ENCODE results near the gene KCNK5.

KCNK5 gene, protein sequence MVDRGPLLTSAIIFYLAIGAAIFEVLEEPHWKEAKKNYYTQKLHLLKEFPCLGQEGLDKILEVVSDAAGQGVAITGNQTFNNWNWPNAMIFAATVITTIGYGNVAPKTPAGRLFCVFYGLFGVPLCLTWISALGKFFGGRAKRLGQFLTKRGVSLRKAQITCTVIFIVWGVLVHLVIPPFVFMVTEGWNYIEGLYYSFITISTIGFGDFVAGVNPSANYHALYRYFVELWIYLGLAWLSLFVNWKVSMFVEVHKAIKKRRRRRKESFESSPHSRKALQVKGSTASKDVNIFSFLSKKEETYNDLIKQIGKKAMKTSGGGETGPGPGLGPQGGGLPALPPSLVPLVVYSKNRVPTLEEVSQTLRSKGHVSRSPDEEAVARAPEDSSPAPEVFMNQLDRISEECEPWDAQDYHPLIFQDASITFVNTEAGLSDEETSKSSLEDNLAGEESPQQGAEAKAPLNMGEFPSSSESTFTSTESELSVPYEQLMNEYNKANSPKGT

DNA sequence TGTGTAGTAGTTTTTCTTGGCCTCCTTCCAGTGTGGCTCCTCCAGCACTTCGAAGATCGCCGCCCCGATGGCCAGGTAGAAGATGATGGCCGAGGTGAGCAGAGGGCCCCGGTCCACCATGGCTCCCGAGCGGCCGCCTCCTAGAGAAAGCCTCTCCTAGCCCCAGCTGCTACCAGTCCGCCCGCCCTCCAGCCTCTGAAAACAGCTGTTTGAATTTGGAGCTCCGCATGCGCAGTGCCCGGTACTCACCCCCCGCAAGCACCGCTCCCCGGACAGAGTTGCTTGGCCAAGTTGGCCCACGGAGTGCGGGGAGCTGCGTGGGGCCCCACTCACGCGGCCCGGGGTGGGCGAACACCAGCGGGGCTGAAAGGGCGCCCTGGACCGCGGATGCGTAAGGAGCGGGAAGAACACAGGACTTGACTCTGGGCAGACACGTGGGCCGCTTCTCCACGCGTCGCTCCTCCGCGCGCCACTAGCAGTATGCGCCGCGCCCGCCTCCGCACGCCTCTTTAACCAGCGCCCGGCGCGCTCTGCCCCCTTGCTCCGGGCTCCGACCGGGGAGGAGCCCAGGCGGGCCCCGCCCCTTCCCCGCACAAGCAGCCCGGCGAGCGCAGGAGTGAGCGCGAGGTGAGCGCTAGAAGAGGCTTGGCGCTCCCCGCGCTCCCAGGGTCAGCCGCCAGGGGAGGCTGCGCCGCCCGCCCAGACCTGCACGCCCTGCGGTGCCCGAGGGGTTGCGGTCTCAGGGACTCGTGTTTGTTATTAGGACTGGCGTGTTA, at the start of gene KCNK5:
KCNK5 (minus strand) TSS at position 484 of the 776 bp plus-strand sequence; CDS start at position 120, 364 bp downstream.
- no peak for DNase-seq

DNA sequence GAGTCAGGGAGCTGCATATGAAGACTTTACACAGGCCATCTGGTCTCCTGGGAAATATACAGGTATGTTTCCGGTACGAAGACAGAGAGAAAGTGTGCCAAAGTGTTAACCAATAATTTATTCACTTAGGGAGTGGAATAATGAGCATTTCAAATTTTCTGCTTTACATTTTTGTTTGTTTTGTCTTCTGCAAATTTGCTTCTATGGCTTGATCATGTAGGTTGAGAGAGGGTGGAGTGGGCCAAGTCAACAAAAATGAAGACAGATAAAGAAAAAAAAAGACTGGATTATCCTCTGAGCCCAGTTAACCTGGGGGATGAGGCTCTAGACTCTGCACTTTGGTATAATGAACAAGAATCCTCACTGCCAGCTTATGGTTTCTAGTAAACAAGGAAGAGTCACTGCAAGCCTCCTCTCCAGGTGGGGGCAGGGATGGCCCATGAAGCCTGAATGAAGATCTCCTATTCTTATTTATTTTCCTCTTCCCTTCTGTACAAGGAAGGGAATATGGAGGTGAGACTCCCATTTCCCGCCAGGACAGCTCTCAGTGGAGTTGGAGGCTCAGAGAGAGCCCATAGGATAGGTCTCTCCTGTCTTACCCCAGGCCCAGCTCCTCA, 47.2 kb upstream of the KCNK5 start:
- DNase-seq, result no peak

DNA sequence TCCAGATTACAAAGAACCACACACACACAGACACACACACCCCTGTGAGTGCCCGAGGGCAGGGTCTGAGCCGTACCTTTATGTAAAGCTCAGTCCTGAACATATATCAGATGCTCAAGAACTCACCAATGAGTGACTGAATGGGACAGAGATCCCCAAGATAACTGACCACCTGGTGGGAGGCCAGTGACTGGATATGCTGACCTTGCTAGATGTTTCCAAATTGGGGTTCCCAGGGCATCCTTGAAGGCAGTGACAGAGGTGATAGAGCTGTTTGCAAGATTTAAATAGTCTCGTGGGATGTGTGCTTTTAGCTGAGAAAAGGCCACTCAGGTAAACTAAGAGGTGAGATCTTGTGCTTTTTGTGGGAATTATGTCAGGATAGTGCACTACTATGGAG, 45.6 kb upstream of the KCNK5 start:
- DNase-seq, result no peak

DNA sequence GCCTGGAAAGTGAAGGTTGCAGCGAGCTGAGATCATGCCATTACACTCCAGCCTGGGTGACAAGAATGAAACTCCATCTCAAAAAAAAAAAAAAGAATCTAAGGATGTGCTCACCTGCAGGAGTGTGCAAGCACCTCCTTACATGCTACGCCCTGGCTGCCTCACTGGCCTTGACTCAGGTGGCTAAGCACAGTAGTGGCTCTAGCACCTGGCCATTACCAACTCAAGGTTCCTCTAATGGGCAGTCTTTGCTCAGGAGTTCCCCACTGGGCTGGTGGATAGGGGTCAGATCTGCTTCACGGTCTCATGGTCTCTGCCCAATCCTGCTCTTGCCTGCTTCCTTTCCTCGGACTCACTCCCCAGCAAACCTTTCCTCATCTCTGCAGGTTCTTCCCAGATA, 45.2 kb upstream of the KCNK5 start:
- DNase-seq, result no peak

DNA sequence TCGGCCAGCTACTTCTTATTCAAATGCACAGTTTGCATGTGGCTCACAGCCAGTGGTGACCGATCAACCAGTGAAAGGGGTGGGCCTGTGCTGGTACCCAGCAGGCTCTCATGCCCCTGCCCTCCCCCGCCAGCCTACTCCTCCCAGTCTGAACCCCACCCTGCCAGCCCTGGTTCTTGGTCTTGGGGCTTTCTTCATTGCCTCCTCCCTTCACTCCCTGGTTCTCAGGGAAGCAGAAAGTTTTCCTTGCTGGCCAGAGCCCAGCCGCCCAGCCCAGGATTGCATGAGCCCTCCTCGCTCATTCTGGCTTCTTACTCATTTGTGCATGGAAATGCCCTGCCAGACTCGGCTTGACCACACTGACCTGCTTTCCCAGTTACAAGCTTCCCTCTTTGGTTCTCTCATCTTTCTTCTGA, 44.1 kb upstream of the KCNK5 start:
- DNase-seq, result no peak

DNA sequence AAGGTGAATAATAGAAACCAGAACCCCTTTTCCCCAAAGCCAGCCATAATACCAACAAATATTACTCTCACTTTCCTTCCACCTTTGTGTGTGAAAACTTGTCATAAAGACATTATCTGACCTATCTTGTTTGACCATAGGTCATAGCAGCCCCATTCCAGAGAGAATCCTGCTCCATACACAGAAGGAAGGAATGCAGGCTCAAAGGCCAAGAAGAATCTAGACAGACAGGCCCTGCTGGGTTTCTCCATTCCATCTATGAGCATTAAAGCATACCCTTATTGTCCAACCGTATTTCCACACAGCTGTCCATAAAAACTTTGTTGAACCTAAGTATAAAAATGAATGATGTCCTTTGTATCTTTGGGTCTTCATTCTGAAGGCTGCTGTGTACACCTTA, 40.7 kb upstream of the KCNK5 start:
- DNase-seq, result no peak

DNA sequence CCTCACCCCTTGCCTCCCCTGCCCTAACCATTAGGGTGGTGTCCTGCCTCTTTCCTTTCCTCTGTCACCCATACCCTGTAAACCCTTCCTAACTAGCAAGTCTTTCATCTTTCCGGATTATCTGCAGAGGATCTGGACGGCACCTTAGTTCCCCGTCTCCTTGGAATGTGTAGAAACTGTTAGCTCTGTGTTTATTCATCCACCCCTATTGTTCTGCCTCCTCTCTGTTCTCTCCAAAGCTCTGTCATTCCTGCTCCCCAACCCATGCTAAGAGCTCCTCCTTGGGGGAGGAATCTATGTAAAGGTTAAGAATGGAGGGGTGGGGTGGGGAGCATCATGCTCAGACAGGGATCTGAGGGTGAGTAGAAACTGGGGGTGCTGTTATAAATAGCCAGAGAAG, 39.4 kb upstream of the KCNK5 start:
- DNase-seq, result no peak

DNA sequence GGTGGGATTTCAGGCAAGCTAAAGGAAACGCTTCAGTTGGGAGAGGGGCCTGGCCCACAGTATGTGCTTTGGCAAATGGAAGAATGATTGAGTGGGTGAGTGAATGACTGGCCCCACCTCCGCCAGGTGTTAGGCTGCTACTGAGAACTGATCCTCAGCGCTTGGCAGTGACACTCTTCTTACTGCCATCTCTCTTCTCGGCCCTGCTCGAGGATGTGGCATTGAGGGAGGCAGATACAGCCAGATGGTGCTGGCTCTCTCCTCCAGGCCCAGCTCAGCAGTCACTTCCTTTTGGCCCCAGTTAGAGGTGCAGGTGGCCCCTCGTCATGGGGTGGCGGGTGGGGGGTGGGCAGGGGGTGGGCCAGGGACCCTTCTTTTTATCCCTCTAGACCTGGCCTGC, 38.9 kb upstream of the KCNK5 start:
- no peak for DNase-seq

DNA sequence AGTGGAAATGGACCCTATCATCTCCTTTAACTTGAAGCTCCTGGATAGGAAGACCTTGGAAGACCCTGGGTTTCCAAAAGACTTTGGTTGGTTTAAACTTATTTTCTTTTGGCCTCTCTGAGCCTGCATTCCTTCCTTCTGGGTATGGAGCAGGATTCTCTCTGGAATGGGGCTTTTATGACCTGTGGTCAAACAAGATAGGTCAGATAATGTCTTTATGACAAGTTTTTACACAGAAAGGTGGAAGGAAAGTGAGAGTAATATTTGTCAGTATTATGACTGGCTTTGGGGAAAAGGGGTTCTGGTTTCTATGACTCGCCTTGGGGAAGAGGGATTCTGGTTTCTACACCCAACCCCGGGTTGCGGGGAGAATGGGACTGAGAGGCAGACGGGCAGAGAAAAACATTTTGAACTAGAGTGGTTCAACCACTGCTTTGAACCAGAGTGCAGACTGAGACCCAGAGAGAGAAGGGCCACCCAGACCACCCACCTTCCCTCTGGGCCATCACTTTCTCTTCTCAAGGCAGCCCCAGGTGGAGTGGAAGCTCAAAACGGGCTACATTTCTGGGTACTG, 37.6 kb upstream of the KCNK5 start:
- DNase-seq, result no peak

DNA sequence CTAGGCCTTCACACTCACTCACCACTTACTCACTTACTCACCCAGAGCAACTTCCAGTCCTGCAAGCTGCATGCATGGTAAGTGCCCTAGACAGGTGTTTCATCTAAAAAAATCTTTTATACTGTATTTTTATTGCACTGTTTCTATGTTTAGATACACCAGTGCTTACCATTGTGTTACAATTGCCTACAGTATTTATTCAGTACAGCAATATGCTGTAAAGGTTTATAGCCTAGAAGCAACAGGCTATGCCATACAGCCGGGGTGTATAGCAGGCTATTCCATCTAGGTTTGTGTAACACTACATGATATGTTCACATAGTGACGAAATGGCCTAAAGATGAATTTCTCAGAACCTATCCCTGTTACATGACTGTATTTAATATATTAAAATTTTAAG, 37.1 kb upstream of the KCNK5 start:
- DNase-seq, result no peak

DNA sequence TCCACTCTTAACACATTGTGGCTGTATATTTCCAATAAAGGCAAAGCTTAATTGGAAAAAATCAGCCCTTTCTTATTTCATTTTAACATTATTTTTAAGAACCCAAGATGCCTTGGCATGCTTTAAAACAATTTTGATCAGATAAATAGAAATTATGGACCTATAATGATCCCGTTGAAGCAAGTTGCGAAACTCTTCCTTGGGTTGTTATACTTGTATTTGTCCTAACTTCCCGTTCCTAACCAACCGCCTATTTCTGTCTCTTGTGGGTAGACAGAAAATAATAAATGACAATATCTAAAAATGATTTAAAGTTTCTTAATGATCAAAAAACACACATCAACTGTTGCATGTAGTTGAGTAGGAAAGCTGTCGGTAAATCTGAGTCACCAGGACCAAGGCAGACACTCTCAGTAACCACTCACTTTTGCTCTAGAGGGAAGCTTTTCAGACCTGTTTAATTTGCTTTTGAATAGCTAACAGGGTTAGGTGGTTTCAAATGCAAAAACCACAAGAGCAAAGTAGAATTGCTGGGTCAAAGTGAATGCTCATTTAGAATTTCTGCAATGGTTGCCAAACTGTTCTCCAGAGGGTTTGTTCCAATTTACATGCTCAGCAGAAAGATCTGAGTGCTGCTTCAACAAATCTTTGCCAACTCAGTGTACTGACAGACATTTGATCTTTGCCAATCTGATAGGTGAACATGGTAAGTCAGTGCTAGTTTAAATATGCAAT, 34.2 kb upstream of the KCNK5 start:
- no peak for DNase-seq

DNA sequence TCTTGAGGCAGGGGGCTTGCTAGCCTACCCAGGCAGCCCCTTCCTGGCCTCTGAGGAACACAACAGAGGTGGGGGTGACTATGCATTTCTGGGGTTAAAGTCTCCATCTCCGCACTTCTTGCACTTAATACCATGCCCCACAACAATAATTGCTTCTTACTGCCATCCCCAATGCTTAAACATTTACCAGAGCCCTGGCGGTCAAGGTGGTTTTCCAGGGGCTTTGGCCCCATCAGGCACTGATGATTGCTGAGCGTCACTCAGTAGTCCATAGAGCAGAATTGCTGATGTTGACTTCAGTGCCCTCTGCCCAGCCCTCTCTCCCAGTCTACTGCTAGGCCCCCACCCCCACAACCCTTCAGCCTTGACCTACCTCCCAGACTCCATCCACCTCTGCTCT, 32.5 kb upstream of the KCNK5 start:
- no peak for DNase-seq

DNA sequence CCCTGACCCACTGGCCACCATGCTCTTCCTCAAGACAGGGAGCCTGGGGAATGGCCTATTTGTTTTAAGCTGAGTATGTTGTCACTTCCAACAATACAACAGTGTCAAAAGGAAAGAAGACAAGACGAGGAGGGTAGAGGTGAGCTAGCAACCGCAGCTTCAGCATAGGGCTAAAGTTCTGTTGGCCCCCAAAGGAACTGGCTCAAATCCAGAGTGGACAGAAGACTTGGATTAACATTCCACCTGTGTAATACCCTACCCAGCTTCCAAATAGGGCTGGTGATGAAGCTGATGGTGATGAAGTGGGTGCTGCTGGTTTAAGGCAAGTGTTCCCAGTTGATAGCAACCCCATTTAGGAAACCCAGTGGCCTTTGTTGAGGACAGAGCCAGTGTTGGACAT, 31.7 kb upstream of the KCNK5 start:
- DNase-seq, result no peak

DNA sequence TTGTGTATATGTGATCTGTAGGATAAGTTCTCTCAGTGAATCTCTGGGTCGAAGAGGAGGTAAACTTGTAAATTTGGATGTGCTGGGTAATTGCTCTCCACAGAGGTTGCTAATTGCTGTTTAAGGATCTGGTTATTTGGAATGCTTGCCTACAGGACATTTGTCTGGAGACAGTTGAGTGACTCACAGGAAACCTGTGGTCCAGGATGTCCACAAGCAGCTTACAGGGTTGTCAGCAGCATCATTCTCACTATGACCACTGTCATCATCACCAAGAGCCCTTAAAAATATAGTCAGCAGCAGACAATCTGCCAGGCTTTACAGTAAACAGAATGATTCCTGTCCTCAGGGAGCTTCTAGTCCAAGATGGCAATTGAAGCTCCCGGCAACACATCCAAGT, 31.2 kb upstream of the KCNK5 start:
- DNase-seq, result no peak

DNA sequence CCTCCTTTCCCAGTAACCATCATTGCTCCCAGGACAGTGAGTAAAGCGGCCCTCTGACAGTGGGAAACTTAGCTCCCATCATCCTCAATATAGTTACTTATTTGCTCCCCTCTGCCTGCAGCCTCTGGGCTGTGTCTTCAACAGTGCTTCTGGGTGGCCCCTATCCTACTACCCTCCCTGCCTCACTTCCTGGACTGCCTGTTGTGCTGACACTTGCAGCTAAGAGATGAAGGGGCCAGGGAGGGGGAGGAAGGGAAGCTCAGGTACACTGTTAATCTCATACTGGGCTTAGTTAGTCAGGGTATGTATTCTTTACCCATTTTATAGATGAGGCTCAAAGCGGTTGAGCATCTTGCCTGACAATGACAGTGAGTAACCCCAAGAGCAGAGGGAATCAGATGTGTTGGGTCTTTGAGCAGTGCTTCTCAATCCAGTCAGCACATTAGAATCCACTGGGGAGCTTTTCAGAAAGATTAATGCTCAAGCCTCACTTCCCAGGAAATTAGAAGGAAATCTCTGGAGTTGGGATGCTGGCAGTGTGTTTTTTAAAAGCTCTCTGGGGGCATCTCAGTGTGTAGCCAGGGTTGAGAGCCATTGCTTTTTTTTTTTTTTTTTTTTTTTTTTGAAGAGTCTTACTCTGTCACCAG, 27.1 kb upstream of the KCNK5 start:
- DNase-seq, result no peak

DNA sequence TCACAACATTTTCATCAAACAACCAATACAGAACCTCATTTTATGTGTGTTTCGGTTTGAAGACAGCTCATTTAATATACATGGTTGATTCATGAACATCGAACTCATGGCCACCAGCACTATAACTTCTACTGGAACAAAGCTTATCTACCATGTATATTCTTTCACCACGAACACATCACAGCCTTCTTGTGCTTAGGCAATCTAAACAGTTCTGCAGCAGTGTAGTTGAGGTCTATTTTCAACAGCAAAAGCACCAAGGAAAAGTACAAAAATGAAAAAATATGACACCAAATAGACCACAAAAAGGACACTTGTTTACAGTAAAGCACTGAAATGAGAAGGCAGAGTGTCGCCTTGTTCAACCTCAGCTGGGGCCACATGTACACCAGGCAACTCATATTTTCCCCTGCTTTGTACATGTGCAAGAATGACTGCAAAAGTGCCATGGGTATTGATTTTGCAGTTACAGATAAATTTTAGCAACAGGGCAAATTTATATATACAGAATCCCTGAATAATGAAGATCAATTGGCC, 25.8 kb upstream of the KCNK5 start:
- no peak for DNase-seq

DNA sequence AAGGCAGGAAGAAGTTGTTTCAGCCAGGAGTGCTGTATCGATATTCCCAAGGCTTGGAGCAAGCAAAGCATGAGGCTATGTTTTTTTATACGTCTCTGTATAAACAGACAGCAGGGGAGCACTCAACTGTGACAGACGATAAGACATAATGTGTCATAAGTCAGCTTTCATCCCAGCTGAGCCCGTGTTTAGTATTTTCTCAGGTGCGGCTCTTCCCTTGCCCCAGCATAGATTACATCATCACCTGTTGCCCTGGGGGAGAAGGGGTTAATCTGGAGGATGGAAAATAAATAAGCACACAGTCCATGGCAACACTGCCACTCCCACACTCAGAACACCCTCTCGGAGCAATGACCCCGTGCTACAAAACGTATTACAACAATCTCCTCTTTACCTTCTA, 22.1 kb upstream of the KCNK5 start:
- no peak for DNase-seq

DNA sequence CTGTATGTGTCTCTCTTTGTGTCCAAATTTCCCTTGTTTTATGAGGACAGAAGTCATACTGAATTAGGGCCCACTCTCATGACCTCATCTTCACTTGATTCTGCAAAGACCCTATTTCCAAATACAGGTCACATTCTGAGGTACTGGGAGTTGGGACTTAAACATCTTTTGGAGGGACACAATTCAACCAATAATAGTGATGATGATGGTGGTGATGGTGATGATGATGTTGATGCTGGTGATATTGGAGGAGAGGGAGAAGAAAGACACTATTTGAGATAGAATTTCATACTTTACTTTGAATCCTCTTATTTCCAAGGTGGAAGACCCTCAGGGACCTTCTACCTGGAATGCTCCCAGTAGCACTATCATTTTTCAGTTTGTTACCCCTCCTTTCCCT, 21.2 kb upstream of the KCNK5 start:
- DNase-seq, result no peak

DNA sequence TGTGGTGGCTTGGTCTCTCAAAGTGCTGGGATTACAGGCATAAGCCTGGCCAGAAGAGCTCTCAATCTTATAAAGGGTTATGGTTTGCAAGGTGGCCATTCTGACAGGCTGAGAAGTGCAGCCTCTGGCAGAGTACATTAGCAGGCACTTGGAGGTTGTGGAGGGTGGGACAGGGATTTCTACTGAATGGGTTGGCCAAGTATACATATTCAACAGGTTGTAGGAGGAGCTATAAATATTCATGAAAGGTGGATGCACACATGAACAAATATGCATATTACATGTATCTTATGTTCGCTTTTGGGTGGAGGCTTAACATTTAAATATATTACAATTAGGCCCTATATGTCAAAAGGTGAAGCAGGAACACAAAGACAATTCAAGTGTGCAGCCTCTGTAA, 20.0 kb upstream of the KCNK5 start:
- no peak for DNase-seq

DNA sequence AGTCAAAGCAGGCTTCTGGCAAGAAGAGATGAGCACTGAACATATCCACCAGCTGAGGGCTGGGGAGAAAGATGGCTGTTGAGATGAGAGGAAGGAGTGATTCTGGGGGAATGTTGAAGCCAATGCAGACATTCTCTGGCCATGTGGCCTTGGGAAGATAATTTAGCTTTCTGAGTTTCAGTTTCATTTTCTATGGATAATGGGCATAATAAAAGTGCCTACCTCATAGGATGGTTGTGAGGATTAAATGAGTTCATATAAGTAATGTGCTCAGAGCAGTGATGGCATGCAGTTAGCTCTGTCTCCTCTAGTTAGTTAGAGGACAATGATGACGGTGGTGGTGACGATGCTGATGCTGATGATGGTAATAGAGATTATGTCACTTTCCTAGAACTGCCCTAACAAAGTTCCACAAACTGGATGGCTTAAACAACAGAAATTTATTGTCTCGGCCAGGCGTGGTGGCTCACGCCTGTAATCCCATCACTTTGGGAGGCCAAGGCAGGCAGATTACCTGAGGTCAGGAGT, 18.5 kb upstream of the KCNK5 start:
- no peak for DNase-seq

DNA sequence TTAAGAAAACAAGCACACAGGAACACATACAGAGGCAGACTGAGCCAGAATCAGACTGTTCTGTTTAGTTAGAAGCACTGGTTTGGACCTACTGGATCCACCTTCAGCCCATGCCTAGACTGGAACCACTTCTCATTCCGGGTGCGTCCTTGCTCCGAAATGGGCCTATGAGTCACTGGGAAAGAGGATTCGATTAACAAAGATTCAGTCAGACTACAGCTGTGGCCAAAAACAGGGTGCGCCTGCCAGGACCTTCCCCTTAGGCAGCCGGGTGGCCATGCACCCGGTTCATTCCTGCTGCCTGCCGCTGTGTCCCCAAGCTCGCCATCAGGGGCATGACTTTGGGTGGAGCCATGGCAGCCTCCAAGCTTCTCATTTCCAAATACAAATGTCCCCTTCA, 14.5 kb upstream of the KCNK5 start:
- no peak for DNase-seq

Data from NCI-H1436 treated with DMSO at 0.1 percent for 48 hours (cell line).